ENCODE data around the gene ADGRD1.

DNA sequence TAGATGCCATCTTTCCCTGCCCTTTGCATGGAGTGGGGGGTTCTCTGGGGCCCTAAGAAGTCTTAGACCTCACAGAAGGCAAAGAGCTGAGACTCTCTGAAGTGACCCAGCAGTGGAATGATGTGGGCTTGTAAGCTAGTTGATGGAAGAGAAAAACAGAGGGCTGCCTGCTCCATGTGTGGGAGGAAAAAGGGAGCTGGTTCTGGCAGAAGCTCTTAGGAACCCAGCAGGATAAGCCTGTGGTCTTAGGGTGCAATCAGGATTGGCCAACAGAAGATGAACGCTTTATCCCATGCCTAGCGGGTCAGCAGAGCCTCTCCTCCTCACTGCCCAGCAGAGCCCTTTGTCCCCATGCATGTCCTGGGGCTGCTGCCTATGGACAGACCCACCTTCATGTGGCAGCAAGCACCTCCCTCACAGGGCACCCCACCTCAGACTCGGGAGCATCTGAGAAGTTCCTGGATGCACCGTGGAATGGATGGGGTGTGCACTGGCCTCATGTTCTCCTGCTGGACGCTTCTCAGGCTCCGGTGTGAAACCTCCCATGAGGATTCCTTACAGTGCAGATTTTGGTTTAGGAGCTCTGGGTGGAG, 152.7 kb downstream of the ADGRD1 start:
- TF ChIP-seq CTCF (IDR thresholded peaks at IDR 0.05; ENCODE audit: borderline replicate concordance, extremely low read depth, low read length, poor library complexity, severe bottlenecking) (no peak), EZH2 (IDR thresholded peaks at IDR 0.05; ENCODE audit: borderline replicate concordance, low read depth, low read length, severe bottlenecking) (no peak)

All from DND-41 (cell line).